GM19463 (cell line): ENCODE data around the gene NEK6.

Source experiments
- ATAC-seq: cut with Tn5 transposase; IDR thresholded peaks from one replicate; pipeline ENCODE4 v1.9.1; 2021; ENCODE audit warnings: mild to moderate bottlenecking, moderate library complexity; ENCODE audit not compliant: unreplicated experiment

NEK6 gene

GRCh38 chr9:124293718-124294506, 36.2 kb downstream of the NEK6 start:
- ATAC-seq, result no peak

GRCh38 chr9:124295159-124295794, 37.5 kb downstream of the NEK6 start:
- ATAC-seq, result no peak

GRCh38 chr9:124296094-124296493, 38.3 kb downstream of the NEK6 start:
- no peak for ATAC-seq

GRCh38 chr9:124296796-124297550, 39.2 kb downstream of the NEK6 start:
- no peak for ATAC-seq

GRCh38 chr9:124297551-124297901, 39.8 kb downstream of the NEK6 start:
- ATAC-seq, result no peak

- no peak for ATAC-seq
These were observed 40.3 kb downstream of the NEK6 start for GRCh38 chr9:124297915-124298645.

GRCh38 chr9:124298646-124299235, 41.0 kb downstream of the NEK6 start:
- no peak for ATAC-seq

GRCh38 chr9:124299515-124300090, 41.9 kb downstream of the NEK6 start:
- ATAC-seq, result no peak

GRCh38 chr9:124300312-124300711, 42.6 kb downstream of the NEK6 start:
- no peak for ATAC-seq

- no peak for ATAC-seq
These were observed 45.2 kb downstream of the NEK6 start for GRCh38 chr9:124302921-124303320.

GRCh38 chr9:124303762-124304161, 46.0 kb downstream of the NEK6 start:
- ATAC-seq, result no peak

GRCh38 chr9:124304285-124304684, 46.5 kb downstream of the NEK6 start:
- no peak for ATAC-seq

GRCh38 chr9:124306098-124306735, 48.5 kb downstream of the NEK6 start:
- ATAC-seq, result no peak

- ATAC-seq, result no peak
These were observed 49.8 kb downstream of the NEK6 start for GRCh38 chr9:124307379-124308030.

- ATAC-seq, result no peak
These were observed 51.1 kb downstream of the NEK6 start for GRCh38 chr9:124308606-124309491.

- ATAC-seq, result no peak
These were observed 51.9 kb downstream of the NEK6 start for GRCh38 chr9:124309667-124310084.

- no peak for ATAC-seq
These were observed 53.5 kb downstream of the NEK6 start for GRCh38 chr9:124311283-124311682.
